Measurements from ENCODE around the gene TAL1.

Gene TAL1

DNA sequence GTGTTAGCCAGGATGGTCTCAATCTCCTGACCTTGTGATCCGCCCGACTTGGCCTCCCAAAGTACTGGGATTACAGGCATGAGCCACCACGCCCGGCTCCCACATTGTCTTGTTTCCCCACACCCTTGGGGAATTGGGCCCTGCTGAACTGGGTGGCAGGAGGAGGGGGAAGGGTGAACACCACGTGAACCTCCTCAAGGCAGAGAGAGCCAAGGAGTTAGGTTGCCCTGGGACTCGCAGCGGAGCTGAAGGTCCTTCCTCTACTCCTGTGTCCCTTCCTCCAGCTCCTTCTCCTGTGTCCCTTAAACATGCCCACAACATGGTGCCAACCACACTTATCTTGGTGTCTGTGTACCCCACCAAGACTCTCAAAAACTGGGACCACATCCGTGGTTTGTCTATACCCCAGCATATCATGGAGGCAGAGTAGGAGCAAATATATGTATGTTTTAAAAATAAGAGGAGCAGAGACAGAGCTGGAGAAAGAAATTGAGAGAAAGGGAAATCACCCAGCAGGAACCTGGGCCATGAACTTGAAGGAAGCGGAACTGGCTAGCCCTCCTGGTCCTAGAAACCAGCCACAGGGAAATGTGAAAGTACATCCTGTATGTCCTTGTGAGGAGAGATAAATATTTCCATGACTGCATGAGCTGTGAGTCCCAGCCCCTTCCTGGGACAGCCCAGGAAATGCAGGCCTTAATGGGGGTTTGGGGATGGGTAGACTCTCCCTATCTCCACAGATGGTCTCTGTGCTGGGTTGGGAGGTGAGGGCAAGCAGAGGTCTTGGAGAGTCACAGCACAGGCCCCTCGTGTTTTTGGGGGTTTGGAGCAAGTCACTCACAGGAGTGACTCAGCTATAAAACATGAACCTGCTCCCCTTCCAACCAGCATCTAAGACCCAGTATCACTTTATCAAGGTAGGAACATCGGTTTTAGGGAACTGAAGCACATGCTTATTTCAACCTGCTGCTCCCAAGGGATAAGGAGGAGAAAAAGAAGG is 9.4 kb upstream of the TAL1 start:
- TF ChIP-seq, protein P1, sequence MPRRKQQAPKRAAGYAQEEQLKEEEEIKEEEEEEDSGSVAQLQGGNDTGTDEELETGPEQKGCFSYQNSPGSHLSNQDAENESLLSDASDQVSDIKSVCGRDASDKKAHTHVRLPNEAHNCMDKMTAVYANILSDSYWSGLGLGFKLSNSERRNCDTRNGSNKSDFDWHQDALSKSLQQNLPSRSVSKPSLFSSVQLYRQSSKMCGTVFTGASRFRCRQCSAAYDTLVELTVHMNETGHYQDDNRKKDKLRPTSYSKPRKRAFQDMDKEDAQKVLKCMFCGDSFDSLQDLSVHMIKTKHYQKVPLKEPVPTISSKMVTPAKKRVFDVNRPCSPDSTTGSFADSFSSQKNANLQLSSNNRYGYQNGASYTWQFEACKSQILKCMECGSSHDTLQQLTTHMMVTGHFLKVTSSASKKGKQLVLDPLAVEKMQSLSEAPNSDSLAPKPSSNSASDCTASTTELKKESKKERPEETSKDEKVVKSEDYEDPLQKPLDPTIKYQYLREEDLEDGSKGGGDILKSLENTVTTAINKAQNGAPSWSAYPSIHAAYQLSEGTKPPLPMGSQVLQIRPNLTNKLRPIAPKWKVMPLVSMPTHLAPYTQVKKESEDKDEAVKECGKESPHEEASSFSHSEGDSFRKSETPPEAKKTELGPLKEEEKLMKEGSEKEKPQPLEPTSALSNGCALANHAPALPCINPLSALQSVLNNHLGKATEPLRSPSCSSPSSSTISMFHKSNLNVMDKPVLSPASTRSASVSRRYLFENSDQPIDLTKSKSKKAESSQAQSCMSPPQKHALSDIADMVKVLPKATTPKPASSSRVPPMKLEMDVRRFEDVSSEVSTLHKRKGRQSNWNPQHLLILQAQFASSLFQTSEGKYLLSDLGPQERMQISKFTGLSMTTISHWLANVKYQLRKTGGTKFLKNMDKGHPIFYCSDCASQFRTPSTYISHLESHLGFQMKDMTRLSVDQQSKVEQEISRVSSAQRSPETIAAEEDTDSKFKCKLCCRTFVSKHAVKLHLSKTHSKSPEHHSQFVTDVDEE (CRISPR knock-in tag; IDR thresholded peaks at IDR 0.05) = no peak
- no peak for TF ChIP-seq BACH2 (CRISPR knock-in tag; IDR thresholded peaks at IDR 0.05; ENCODE audit: borderline replicate concordance)
- TF ChIP-seq RARB (CRISPR knock-in tag; IDR thresholded peaks at IDR 0.05) = no peak
- no peak for TF ChIP-seq SNAI2 (CRISPR knock-in tag; IDR thresholded peaks at IDR 0.05)
- TF ChIP-seq, protein P2, sequence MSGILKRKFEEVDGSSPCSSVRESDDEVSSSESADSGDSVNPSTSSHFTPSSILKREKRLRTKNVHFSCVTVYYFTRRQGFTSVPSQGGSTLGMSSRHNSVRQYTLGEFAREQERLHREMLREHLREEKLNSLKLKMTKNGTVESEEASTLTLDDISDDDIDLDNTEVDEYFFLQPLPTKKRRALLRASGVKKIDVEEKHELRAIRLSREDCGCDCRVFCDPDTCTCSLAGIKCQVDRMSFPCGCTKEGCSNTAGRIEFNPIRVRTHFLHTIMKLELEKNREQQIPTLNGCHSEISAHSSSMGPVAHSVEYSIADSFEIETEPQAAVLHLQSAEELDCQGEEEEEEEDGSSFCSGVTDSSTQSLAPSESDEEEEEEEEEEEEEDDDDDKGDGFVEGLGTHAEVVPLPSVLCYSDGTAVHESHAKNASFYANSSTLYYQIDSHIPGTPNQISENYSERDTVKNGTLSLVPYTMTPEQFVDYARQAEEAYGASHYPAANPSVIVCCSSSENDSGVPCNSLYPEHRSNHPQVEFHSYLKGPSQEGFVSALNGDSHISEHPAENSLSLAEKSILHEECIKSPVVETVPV (CRISPR knock-in tag; IDR thresholded peaks at IDR 0.05) = no peak
- no peak for TF ChIP-seq ZFP30 (CRISPR knock-in tag; IDR thresholded peaks at IDR 0.05)
- TF ChIP-seq ZNF8 (CRISPR knock-in tag; IDR thresholded peaks at IDR 0.05) = no peak
- no peak for TF ChIP-seq ARNTL (CRISPR knock-in tag; IDR thresholded peaks at IDR 0.05; ENCODE audit: borderline replicate concordance, low read depth)
- TF ChIP-seq, protein P3, sequence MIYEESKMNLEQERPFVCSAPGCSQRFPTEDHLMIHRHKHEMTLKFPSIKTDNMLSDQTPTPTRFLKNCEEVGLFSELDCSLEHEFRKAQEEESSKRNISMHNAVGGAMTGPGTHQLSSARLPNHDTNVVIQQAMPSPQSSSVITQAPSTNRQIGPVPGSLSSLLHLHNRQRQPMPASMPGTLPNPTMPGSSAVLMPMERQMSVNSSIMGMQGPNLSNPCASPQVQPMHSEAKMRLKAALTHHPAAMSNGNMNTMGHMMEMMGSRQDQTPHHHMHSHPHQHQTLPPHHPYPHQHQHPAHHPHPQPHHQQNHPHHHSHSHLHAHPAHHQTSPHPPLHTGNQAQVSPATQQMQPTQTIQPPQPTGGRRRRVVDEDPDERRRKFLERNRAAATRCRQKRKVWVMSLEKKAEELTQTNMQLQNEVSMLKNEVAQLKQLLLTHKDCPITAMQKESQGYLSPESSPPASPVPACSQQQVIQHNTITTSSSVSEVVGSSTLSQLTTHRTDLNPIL (CRISPR knock-in tag; IDR thresholded peaks at IDR 0.05; ENCODE audit: low read depth) = no peak
- TF ChIP-seq ESRRG (CRISPR knock-in tag; IDR thresholded peaks at IDR 0.05) = no peak
- TF ChIP-seq CSDC2 (CRISPR knock-in tag; IDR thresholded peaks at IDR 0.05) = no peak
- TF ChIP-seq TOX (CRISPR knock-in tag; IDR thresholded peaks at IDR 0.05; ENCODE audit: borderline replicate concordance) = no peak
- TF ChIP-seq GLIS3 (CRISPR knock-in tag; IDR thresholded peaks at IDR 0.05) = no peak
- no peak for TF ChIP-seq TCF4 (CRISPR knock-in tag; IDR thresholded peaks at IDR 0.05; ENCODE audit: borderline replicate concordance)
- no peak for TF ChIP-seq PPARA (CRISPR knock-in tag; IDR thresholded peaks at IDR 0.05; ENCODE audit: borderline replicate concordance)
- no peak for TF ChIP-seq ZFP3 (CRISPR knock-in tag; IDR thresholded peaks at IDR 0.05)
- TF ChIP-seq, protein P4, sequence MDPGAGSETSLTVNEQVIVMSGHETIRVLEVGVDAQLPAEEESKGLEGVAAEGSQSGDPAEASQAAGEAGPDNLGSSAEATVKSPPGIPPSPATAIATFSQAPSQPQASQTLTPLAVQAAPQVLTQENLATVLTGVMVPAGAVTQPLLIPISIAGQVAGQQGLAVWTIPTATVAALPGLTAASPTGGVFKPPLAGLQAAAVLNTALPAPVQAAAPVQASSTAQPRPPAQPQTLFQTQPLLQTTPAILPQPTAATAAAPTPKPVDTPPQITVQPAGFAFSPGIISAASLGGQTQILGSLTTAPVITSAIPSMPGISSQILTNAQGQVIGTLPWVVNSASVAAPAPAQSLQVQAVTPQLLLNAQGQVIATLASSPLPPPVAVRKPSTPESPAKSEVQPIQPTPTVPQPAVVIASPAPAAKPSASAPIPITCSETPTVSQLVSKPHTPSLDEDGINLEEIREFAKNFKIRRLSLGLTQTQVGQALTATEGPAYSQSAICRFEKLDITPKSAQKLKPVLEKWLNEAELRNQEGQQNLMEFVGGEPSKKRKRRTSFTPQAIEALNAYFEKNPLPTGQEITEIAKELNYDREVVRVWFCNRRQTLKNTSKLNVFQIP (CRISPR knock-in tag; IDR thresholded peaks at IDR 0.05; ENCODE audit: borderline replicate concordance, low read depth) = no peak
- TF ChIP-seq ZC3H10 (CRISPR knock-in tag; IDR thresholded peaks at IDR 0.05) = no peak
- no peak for TF ChIP-seq OSR1 (CRISPR knock-in tag; IDR thresholded peaks at IDR 0.05)
- no peak for TF ChIP-seq ISL1 (CRISPR knock-in tag; IDR thresholded peaks at IDR 0.05)
- ATAC-seq = no peak

DNA sequence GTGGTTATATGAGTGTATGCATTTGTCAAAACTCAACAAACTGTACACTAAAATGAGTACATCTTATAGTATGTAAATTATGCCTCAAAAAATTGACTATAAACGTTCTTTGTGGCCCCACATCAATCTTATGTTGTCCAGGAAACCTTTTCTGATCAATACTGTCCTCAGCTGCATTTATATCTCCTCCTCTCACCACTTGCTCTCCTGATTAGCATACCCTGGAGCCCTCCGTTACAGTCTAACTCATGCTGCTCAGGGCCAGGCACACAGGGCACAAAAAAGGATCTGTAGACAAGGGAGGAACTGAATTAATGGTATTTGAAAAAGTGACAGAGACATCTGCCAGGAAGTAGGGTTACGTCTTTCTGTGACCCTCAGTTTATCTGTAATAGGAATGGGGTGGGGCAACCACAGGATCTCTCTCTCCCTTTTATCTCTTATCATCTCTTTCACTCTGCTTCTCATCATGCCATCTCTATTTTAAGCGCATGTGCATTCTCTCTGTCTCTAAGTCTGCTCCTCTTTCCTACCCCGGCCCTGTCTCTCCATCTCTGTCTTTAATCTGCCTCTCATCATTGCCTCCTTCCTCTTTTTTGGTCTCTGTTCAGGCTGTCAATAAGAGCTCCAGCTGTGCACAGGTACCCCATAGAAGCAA is 7.0 kb upstream of the TAL1 start:
- TF ChIP-seq RARB (CRISPR knock-in tag; IDR thresholded peaks at IDR 0.05) (no peak), OSR1 (CRISPR knock-in tag; IDR thresholded peaks at IDR 0.05) (no peak), ISL1 (CRISPR knock-in tag; IDR thresholded peaks at IDR 0.05) (no peak), ZNF70 (CRISPR knock-in tag; IDR thresholded peaks at IDR 0.05) (no peak), TOX (CRISPR knock-in tag; IDR thresholded peaks at IDR 0.05; ENCODE audit: borderline replicate concordance) (no peak), SNAI2 (CRISPR knock-in tag; IDR thresholded peaks at IDR 0.05) (no peak), PPARA (CRISPR knock-in tag; IDR thresholded peaks at IDR 0.05; ENCODE audit: borderline replicate concordance) (no peak)
- TF ChIP-seq, protein P1 (CRISPR knock-in tag; IDR thresholded peaks at IDR 0.05) = no peak
- TF ChIP-seq, protein P5, sequence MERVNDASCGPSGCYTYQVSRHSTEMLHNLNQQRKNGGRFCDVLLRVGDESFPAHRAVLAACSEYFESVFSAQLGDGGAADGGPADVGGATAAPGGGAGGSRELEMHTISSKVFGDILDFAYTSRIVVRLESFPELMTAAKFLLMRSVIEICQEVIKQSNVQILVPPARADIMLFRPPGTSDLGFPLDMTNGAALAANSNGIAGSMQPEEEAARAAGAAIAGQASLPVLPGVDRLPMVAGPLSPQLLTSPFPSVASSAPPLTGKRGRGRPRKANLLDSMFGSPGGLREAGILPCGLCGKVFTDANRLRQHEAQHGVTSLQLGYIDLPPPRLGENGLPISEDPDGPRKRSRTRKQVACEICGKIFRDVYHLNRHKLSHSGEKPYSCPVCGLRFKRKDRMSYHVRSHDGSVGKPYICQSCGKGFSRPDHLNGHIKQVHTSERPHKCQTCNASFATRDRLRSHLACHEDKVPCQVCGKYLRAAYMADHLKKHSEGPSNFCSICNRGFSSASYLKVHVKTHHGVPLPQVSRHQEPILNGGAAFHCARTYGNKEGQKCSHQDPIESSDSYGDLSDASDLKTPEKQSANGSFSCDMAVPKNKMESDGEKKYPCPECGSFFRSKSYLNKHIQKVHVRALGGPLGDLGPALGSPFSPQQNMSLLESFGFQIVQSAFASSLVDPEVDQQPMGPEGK (CRISPR knock-in tag; IDR thresholded peaks at IDR 0.05; ENCODE audit: borderline replicate concordance) = no peak
- TF ChIP-seq, protein P2 (CRISPR knock-in tag; IDR thresholded peaks at IDR 0.05) = no peak
- TF ChIP-seq, protein P3 (CRISPR knock-in tag; IDR thresholded peaks at IDR 0.05; ENCODE audit: low read depth) = no peak
- ATAC-seq = no peak
